Activated naive CD8-positive, alpha-beta T cell treated with anti-CD3 and anti-CD28 coated beads, Interleukin-2, amount 50 U/mL, for 16 hours (primary cell): ENCODE data around the gene FRK.
"Not testable (repeated sequence)": the region's sequence is repeated elsewhere in the genome, so short reads cannot be mapped to it uniquely, and the experiment has no call there.

Experiments
- DNase-seq: peaks from one replicate; pipeline ENCODE4 v3.0.0-alpha.2; 2020; ENCODE audit warnings: low read depth, low spot score

FRK gene

GRCh38 chr6:116060572-116061283 is at the start of gene FRK:
Gene FRK, minus strand, starts transcription at chr6:116060891. Its CDS starts 580 bp downstream, at chr6:116060311.
- no peak for DNase-seq

- DNase-seq = no peak
Observed at GRCh38 chr6:116108836-116109235, 48.1 kb upstream of the FRK start.

GRCh38 chr6:116106146-116106545 is 45.5 kb upstream of the FRK start:
- no peak for DNase-seq

GRCh38 chr6:116105247-116105646 is 44.6 kb upstream of the FRK start:
- DNase-seq = no peak

- no peak for DNase-seq
Observed at GRCh38 chr6:116104636-116105035, 43.9 kb upstream of the FRK start.

GRCh38 chr6:116102873-116103272 is 42.2 kb upstream of the FRK start:
- no peak for DNase-seq

GRCh38 chr6:116101790-116102189 is 41.1 kb upstream of the FRK start:
- DNase-seq = no peak

- DNase-seq = no peak
Observed at GRCh38 chr6:116101302-116101718, 40.6 kb upstream of the FRK start.

- peak; percentile 72 for DNase-seq
Observed at GRCh38 chr6:116100419-116101301, 40.0 kb upstream of the FRK start, which contains the start of gene NT5DC1. Gene NT5DC1, plus strand, starts transcription at chr6:116100853. Its CDS starts 78 bp downstream, at chr6:116100931.

GRCh38 chr6:116099036-116099435 is 38.3 kb upstream of the FRK start:
- DNase-seq = no peak

GRCh38 chr6:116096979-116097816 is 36.5 kb upstream of the FRK start:
- no peak for DNase-seq

- DNase-seq = not testable (repeated sequence)
Observed at GRCh38 chr6:116096048-116096759, 35.5 kb upstream of the FRK start.

GRCh38 chr6:116094041-116094440 is 33.4 kb upstream of the FRK start:
- DNase-seq = no peak

GRCh38 chr6:116090251-116090650 is 29.6 kb upstream of the FRK start:
- no peak for DNase-seq

- DNase-seq = no peak
Observed at GRCh38 chr6:116088946-116089345, 28.3 kb upstream of the FRK start.

- DNase-seq = no peak
Observed at GRCh38 chr6:116087437-116088027, 26.8 kb upstream of the FRK start.

- DNase-seq = no peak
Observed at GRCh38 chr6:116084284-116084683, 23.6 kb upstream of the FRK start.

- no peak for DNase-seq
Observed at GRCh38 chr6:116083052-116083451, 22.4 kb upstream of the FRK start.

- DNase-seq = no peak
Observed at GRCh38 chr6:116078945-116079344, 18.3 kb upstream of the FRK start.

GRCh38 chr6:116078522-116078921 is 17.8 kb upstream of the FRK start:
- no peak for DNase-seq
